ENCODE results near the gene PTPRH.
"Not testable (repeated sequence)": the region's sequence is repeated elsewhere in the genome, so short reads cannot be mapped to it uniquely, and the experiment has no call there.

PTPRH gene

DNA sequence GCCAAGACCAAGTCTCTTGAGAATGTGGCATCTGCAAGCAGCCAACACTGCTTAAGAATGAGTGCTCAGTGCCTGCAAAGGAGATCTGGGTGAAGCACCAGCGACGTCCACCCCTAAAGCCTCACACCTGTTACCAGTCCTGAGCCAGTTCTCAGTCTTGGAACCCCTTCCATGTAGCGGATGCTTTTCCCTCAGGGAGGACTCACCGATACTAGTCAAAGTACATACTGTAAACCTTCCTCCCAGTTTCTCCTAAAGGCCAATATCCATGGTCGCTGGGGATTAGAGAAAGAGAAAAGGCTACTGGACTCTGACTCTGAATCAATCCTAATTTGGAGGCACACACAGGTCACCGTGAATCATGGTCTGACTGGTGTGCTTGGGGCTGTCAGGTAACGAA, 4.2 kb upstream of the PTPRH start:
- Mint-ChIP-seq H3K27ac (no peak overlapping the region), H3K4me1 (peaks cover 10% of the 10 kb centered on the region), H3K9me3 (peaks cover 13% of the 10 kb centered on the region)

DNA sequence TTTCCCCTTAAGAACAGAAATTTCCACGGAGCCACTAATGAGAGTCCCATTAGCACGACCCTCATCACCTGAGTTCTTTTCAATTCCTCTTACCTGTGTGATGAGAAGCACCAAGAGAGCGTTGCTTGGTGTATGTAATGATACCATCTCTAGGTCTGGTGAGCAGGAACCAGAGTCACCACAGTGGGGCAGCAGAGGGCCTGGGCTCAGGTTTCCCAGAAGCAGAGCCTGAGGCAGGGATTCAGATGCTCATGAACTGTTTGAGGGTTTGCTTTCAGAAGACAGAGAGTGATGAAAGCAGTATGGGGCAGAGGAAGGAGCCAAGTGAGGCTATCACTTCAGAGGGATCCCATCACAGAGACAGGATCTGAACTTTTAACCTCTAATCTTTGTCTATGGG, 3.1 kb upstream of the PTPRH start:
- no peak for TF ChIP-seq CTCF (IDR thresholded peaks at IDR 0.05; ENCODE audit: unreplicated experiment in 3 of 3)
- peaks cover 14% of the 10 kb centered on the region for H3K27me3 Mint-ChIP-seq (ENCODE audit: low read depth)
- H3K9me3 Mint-ChIP-seq: peaks cover 13% of the 10 kb centered on the region
- H3K27ac Mint-ChIP-seq: no peak overlapping the region
- H3K4me3 Mint-ChIP-seq: no peak overlapping the region
- H3K36me3 Mint-ChIP-seq (ENCODE audit: low read depth): no peaks in the 10 kb centered on the region
- peaks cover 11% of the 10 kb centered on the region for H3K4me1 Mint-ChIP-seq

More for the DNA sequence above, 4.2 kb upstream of the PTPRH start:
- H3K4me3 Mint-ChIP-seq: no peak overlapping the region
- peaks cover 14% of the 10 kb centered on the region for H3K27me3 Mint-ChIP-seq (ENCODE audit: low read depth)
- H3K36me3 Mint-ChIP-seq (ENCODE audit: low read depth): no peaks in the 10 kb centered on the region
- TF ChIP-seq CTCF (IDR thresholded peaks at IDR 0.05; ENCODE audit: unreplicated experiment in 3 of 3): no peak

GRCh38 chr19:55209693-55210472, 582 bp upstream of the PTPRH start:
- Mint-ChIP-seq H3K27ac (no peak overlapping the region), H3K27me3 (ENCODE audit: low read depth) (peaks cover 12% of the 10 kb centered on the region), H3K36me3 (ENCODE audit: low read depth) (no peaks in the 10 kb centered on the region), H3K9me3 (peaks cover 4% of the 10 kb centered on the region), H3K4me3 (no peak overlapping the region), H3K4me1 (peaks cover 11% of the 10 kb centered on the region)
- no peak for TF ChIP-seq CTCF (IDR thresholded peaks at IDR 0.05; ENCODE audit: unreplicated experiment in 3 of 3)

DNA sequence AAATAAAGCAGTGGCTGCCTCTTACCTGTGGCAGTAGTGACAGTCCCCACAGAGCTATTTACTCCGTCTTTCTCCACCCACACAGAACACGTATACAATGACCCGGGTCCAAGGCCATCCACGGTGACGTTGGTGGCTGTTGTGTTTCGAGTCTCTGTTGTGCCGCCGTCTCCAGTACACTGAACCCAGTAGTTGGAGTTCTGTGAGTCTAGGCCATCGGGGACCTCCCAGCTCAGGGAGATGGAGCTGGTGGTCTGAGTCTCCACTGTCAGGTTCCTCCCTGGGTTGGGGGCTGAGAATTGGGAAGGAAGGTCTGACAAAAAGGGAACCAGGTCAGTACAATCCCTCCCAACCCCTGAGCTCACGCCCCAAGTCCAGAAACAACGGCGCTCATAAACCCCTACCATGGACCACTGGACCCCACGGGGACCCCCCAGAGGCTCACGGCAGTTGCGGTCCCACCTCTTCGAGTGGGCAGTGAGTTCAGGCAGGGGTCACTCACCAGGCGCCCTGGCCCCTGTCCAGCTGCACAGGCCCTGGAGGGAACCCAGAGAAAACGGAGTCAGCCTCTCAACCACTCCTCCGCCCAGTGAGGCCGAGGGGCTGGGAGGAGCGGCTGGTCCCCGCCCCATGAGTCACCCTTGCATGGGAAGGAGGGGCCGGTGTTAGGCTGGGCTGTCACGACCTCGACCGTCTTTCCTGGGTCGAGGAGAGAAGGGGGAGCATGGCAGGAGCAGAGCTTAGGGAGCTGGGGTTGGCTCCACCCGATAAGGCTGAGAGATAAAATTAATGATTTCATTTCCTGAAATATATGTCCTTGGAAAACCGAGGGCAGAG, 2.4 kb downstream of the PTPRH start:
- Mint-ChIP-seq H3K4me3 (peak overlapping the region; percentile 58 to 76 (median 73)), H3K27me3 (ENCODE audit: low read depth) (peaks cover 18% of the 10 kb centered on the region), H3K36me3 (ENCODE audit: low read depth) (no peaks in the 10 kb centered on the region), H3K9me3 (no peaks in the 10 kb centered on the region), H3K27ac (peak overlapping the region; percentile 36 to 65 (median 54)), H3K4me1 (peaks cover 11% of the 10 kb centered on the region)
- no peak for TF ChIP-seq CTCF (IDR thresholded peaks at IDR 0.05; ENCODE audit: unreplicated experiment in 3 of 3)

- not testable (repeated sequence) for H3K27ac Mint-ChIP-seq; H3K9me3 Mint-ChIP-seq; H3K36me3 Mint-ChIP-seq (ENCODE audit: low read depth); H3K4me1 Mint-ChIP-seq; H3K4me3 Mint-ChIP-seq
- peaks cover 24% of the 10 kb centered on the region for H3K27me3 Mint-ChIP-seq (ENCODE audit: low read depth)
- TF ChIP-seq CTCF (IDR thresholded peaks at IDR 0.05; ENCODE audit: unreplicated experiment in 3 of 3): peak in 1 of 3 experiments; percentile 9
Observed at GRCh38 chr19:55202199-55202598, 7.1 kb downstream of the PTPRH start.

All from nephron (organoid).